Stimulated activated CD8-positive, alpha-beta memory T cell treated with anti-CD3 and anti-CD28 coated beads, Interleukin-7, amount 100 ng/mL, for 48 hours (primary cell): Measurements from ENCODE around the gene MTR.

Experiments used
- DNase-seq, 2 donors: peaks; one replicate each; pipeline ENCODE4 v3.0.0-alpha.2; 2020; ENCODE audit warnings: low read depth in 1 of 2; ENCODE audit errors: extremely low read depth in 1 of 2

Gene MTR

DNA sequence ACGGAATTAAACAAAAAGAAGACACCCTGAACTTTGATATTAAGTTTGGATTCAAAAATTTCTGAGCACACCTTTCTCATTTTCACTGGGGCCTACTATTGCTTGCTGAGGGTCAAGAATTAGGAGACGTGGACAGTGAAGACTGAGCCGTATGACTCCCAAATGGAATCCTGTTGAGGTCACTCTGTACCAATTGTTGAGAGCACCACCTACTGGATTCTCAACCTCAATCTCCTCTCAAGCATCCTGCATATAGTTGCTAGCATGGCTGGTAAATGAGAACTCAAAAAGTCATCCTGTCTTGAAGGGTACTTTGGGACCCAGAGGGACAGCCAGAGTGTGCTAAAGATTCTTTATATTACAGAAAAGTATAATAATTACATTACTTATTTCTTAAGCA, 20.2 kb upstream of the MTR start:
- DNase-seq = no peak

DNA sequence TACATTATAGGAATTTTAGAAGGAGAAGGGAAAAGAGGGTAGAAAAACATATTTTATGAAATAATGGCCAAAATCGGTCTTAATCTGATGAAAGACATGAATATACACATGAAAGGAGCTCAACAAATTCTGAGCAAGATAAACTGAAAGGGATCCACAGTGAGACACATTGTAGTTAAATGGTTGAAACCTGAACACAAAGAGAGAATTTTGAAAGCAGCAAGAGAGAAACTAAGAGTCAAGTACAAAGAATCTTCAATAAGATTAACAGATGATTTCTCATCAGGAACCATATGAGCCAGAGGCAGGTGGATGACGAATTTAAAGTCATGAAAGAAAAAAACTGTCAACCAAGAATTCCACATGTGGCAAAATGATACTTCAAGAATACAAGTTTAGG, 15.8 kb upstream of the MTR start:
- no peak for DNase-seq

DNA sequence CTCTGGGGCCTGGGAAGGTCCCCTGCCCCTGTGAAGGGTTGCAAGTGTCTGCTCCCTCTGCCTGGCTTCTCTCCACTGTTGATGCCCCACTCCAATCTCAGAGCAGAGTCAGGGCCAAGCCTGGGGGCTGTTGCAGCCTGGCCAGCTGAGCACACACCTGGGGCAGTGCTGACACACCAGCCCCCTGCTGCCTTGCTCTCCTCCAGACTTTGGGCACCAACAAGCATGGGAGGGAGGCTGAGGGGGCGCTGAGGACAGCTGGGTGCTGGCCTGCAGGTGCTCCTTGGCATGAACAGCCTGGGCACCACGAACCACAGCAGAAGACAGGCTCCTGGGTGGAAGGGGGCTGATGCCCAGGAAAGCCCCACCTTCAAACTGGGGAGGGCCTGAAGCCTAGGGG, 9.6 kb upstream of the MTR start:
- DNase-seq = no peak

DNA sequence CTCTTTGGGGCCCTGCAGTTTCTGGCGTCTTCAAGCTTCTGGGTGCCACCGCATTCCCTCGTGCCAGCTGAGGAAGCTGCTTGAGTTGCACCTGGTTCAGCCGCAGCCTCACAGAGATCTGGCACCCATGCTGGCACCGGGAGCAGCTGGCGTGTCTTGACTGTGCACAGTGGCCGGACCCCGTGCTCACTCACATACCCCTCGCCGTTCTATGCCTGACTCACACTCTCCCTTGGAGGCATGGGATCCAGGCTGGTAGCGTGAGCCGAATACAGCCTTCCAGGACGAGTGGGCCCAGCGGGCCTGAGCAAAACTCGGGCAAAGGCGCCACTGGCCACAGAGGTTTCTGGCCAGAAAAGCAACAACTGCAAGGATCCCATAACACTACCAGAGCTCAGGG, 8.6 kb upstream of the MTR start:
- DNase-seq = no peak

DNA sequence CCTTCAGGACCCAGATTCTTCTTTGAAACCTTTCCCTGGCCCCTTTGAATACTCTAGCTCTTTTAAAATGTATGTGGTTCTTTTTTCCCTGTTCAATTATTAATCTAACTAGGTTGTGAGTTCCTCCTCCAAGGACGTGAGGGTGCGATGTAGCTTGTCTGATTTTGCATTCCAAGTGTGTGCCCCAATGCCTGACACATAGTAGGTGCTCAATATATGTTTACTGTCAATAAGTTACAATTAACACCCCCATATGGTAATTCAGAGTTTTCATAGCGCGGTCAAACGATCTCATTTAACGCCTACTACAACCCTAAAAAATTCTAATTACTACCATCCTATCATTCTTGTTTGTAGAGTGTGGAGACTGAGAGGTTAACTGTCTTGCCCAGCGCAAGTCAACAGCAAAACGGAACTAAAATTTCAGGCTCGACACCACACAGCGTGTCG, 482 bp upstream of the MTR start:
- DNase-seq = no peak

DNA sequence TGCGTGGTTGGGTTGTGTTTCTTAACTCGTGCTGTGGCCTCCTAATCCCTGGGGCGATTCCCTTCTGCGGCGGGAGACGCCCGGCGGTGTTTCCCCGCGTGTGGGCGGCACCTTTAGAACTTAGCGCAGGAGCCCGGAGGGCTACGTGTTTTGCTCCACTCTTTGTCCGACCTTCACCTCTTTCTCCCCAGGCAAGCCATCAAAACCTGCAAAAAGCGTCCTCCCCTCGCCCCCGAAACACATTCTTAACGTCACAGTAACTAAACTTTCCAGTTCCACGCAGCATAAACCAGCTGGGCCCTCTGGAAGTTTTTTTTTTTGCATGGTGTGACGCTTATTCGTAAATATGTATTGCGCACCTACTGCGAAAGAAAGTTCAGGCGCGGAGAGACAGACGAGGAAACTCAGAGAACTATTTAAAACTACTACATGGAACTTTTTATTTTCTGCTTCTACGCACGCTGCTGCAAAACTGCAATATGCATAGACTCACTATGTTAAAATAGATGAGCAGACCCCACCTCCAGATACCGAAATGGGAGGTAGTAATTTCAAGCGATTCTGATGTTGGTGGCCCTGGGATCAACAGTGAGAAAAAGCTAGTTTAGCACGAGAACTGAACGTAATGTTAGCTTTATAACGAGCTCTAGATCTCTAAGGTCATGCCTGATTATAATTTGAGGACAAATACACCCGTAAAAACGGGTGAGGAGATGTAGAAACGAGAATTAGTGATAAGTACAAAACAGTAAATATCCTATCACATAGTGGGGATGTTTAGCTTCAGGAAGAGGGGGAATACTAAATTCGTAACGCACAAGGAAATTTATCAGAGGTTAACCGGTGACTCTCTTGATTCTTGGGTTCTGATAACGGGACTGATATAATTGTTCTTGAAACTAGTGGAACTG, 920 bp downstream of the MTR start:
- DNase-seq = no peak

DNA sequence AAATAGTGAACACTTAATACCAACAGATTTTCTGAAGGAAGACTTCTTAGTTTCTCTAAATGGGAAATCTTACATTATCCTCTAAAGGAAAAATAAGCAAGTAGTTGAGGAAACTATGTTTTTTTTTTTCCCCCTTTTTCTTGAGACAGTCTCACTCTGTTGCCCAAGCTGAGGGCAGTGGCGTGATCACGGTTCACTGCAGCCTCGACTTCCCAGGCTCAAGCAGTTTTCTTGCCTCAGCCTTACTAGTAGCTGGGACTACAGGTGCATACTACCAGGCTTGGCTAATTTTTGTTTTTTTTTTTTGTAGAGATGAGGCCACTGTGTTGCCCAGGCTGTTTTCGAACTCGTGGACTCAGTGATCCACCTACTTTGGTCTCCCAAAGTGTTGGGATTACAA, 3.9 kb downstream of the MTR start:
- no peak for DNase-seq

DNA sequence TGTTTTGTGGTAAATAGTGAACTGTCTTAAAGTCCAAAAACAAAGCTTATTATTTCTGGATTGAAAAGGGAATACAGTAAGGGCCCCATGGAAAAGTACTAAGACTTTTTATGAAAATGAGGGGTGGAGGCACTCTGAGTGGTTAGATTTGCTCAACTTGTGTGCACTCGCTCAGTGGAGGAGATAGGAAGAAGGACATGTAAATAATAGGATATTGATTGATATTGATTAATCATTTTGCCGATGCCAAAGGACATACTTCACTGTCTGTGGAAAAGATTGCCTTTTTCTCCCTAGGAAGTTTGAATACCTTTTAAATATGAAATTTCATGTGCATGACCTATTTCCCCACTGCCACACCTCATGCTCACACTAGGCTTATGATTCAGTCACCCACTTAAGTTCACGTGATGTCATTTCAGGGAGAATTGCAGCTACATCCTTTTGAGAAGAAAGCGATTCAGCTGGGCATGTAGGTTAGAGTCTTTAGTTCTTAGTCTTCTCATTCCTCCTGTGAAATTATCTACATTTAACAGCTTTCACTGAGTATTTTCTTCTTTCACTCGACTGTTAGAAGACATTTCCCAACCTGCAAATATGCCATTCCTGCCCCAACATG, 5.0 kb downstream of the MTR start:
- DNase-seq = no peak

DNA sequence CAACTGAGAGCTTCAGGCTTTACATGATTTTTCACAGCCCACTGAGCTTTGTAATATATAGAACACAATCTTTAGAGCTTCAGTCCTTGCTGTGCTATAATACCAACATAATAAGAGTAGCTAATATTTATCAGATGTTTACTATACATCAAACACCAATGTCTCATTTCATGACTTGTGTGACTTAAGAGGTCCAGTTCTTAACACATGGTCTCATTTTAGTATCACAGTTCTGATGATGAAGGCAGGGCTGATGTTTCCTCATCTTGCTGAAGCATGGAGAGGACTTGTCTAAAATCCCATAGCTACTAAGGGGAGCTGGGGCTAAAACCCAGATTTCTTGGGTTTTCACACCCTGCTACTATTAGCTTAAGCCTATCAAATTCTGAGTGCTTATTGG, 5.5 kb downstream of the MTR start:
- DNase-seq = no peak

DNA sequence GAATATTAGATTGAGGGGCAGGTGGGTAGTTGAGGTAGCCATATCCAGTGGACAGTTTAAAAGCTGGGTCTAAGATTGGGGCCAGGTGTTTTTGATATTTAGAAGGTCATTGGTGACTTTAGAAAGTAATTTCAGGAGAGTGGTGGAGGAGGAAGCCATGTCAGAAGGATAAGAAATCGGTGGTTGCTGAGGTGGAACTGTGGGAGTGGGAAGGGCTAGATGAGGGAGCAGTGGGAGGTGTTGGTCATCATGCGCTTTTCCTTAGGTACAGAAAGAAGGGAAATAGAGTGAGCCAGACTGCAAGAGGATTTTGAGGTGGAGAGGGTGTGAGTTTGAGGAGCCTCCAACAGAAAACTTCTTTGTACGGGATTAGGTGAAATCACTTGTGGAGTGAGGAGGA, 7.2 kb downstream of the MTR start:
- DNase-seq = no peak

DNA sequence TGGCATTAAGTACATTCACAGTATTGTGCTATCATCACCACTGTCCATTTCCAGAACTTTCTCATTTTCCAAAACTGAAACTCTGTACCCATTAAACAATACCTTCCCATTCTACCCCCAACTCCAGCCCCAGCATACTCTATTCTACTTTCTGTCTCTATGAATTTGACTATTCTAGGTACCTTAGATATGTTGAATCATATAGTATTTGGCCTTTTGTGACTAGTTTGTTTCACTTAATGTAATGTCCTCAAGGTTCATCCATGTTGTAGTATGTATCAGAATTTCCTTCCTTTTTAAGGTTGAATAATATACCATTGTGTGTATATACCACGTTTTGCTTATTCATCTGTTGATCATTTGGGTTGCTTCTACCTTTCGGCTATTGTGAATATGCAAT, 11.5 kb downstream of the MTR start:
- no peak for DNase-seq

DNA sequence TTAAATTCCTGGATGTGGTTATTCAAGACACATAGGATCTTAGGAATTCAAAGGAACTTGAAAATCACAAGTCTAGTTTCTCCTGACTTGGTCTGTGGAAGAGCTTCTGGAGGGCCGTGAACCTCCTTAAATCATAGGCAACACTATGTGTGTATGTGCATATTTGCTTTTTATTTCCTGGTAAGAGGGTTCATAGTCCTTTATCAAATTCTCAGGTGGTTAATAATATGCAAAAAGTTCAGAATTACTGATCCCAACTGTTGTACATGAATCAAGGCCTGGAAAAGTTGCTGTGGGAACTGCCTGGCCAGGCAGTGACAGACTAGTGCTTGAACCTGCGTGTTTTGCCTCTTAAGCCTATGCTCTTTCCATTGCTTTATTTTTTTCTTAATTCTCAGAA, 12.9 kb downstream of the MTR start:
- no peak for DNase-seq

DNA sequence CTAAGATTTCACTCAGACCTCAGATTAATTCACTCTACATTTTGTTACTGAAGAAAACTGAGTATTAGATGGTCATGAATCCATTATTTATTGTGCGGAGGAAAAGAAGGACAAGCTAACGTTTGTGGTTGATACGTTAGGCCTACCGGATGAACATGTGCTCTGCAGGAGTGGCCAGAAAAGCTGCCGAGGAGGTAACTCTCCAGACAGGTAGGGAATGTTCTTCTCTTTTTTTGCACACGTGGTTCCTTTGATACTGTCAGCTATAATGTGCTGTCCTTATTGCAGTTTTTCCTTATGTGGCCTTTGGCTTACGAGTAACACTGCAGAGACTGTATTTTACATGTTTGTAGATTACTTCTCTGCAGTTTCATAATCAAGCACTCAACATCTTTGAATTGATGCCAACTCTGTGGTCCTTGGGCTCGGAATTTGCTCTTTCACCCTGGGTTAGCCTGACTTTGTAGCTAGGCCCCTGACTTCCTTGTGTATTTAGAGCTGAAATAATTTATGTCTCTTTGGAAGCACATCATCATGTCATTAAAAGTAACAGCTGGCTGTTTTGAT, 13.6 kb downstream of the MTR start:
- DNase-seq = no peak

DNA sequence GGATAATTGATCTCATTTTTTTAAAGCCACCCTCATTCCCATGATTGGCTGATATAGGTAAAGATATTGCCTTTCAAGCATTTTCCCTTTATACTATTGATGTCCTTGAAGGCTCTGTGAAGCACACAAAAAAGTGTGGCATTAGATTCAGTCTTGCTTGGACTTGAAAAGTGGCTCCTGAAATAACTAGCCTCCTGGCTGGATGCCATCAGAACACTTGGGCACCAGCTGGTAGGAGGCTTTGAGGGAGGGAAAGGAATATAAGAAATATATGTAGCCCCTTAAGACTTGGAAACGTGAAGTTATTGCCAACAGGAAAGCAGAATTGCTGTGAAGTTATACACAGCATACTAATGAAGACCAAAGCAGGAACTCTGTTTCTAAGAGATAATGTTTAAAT, 14.1 kb downstream of the MTR start:
- no peak for DNase-seq

DNA sequence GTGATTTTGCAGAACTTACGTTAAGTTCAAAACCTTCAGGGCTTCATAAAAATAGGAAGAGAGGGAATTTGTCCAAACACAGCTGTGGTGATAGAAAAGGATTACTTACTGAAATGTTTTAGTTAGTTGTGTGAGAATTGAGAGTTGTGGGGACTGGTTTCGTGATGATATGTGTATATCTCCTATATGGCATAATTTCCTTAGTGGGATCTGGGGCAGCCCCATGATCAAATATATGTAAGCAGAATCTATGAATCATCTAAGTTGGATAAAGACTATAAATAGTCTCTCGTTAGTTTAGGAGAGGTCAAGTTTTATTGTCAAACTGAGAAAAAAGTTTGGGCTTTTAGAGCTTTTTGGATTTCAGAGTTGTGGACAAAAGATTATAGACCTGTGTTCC, 14.9 kb downstream of the MTR start:
- no peak for DNase-seq

DNA sequence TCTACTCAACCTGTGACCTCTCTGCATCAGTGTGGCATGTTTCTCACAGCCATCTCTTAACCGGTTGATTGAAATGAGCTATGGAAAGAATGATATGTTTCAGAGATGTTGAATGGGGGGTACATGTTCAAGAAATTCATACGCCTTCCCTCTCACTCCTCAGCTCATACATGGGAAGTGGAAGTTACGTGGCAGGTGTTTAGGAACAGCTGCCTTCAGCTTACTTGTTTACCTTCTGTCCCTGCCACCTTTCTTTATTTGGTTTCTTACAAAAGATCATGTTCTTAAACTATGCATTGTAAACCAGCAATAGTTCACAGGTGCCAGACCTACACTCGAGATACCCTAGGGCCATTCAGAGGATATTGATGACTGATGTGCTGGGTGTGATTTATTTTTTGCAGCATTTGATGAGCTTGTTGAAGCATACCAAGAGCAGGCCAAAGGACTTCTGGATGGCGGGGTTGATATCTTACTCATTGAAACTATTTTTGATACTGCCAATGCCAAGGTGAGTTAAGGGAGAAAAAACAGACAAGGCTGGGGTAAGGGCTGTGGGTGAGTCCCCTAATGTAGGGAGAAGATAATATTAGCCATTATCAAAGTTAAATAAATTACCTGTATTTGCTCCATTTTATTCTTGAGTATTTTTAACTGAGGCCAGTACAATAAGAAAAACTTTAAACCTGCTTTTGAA, 17.4 kb downstream of the MTR start:
- no peak for DNase-seq

DNA sequence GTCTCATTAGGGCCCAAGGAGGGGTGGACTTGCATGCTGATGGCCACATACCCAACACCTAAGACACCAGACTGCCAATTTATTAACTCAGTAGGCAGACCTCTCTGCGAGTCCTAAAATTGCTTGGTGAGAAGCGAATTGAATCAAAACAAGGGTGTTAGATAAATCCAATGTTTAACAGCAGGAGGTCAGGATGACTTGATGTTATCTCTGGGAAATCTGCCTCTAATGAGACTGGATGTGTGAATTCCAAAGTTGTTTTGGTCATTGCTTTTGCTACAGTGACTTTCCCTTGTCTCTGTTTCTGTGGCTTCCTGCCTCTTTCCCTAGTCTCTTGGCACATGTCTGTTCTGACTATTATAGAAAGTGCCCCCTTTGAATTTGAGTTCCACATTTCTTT, 20.8 kb downstream of the MTR start:
- no peak for DNase-seq

DNA sequence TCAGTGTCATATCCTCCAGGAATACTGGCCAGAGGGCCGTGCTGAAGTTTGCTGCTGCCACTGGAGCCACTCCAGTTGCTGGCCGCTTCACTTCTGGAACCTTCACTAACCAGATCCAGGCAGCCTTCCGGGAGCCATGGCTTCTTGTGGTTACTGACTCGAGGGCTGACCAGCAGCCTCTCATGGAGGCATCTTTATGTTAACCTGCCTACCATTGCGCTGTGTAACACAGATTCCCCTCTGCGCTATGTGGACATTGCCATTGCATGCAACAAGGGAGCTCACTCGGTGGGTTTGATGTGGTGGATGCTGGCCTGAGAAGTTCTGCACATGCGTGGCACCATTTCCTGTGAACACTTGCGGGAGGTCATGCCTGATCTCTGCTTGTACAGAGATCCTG, 24.8 kb downstream of the MTR start:
- no peak for DNase-seq

DNA sequence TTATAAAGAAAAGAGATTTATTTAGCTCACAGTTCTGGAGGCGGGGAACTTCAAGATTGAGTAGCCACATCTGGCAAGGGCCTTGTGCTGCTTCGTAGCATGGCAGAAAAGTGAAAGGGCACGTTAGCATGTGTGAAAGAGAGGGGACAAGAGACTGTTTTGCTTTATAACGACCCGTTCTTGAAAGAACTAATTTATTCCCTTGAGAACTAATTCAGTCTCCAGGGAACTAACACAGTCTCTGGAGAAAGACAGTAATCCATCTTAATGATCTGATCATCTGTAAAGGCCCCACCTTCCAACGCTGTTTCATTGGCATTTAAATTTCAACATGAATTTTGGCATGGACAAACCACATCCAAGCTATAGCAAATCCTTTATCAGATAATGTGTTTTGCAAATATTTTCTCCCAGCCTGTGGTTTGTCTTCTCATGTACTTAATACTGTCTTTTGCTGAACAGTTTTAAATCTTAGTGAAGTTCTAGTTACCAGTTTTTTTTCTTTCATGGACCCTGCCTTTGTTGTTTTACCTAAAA, 26.1 kb downstream of the MTR start:
- DNase-seq = no peak

DNA sequence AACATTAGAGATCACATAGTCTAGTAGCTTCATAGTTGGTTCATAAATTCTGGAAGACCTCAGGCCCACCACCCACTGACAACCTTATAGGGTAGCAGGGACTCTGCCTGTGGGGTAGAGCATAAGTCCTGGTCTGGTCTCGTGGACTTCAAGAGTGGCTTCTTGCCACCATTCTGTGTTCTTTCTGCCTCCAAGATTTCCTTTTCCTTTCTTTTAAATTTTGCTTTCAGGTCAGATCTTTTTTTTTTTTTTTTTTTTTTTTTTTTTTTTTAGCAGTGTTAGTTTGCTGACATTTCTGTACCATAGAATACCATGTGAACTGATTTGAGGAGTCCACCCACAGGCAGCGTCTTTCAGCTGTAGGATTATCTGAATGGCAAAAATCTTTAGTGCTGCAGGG, 28.5 kb downstream of the MTR start:
- DNase-seq = no peak

DNA sequence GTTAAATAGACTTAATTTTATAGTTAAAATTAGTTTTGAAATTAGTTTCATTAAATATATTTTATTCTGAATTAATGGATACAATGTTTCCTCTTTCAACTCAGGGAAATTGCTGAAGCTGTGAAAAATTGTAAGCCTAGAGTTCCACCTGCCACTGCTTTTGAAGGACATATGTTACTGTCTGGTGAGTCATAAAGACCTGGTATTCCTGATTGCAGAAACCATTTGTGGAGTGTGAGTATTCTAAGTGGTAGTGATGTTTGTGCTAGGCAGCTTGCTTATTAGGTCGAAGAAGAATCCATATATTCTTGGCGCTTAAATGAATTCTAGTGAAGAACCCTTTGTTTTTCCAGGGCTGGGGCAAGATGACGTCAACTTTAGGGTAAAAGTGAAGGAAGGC, 34.0 kb downstream of the MTR start:
- DNase-seq = no peak
